IMR-90 (cell line): ENCODE data around the gene NMS. TPM values are rescaled to one million over a fixed set of nuclear protein-coding genes. Genes with fewer than 3 reads are reported as not detected.

ENCODE experiments used
- ATAC-seq: fragments of 200-7000 bp; cut with Tn5 transposase; 2 replicates; pipeline ENCODE4 v1.9.1; 2020; ENCODE audit warnings: low read depth, mild to moderate bottlenecking, moderate library complexity
- BruUV-seq: library from RNA; stranded (reverse); fragments of 400-500 nt; replicated peaks from 2 replicates; lab custom pipeline; 2021; lab: Mats Ljungman, UMichigan
- CTCF ChIA-PET: fragments of 300-600 bp; formaldehyde crosslinking; extraction: SDS; loops from one replicate; lab custom pipeline; 2021; ENCODE audit warnings: antibody characterized with exemption; lab: Yijun Ruan, JAX
- POLR2A ChIA-PET: fragments of 300-600 bp; sonication (Branson Sonifier 250); formaldehyde crosslinking; loops from one replicate; lab custom pipeline; 2022; ENCODE audit warnings: antibody characterized with exemption; ENCODE audit not compliant: unreplicated experiment; lab: Charles Lee
- DNase-seq: peaks from one replicate; pipeline ENCODE4 v3.0.0; 2013
- H2AFZ ChIP-seq: replicated peaks from 2 replicates; pipeline ENCODE3; 2013; ENCODE audit warnings: low read length, mild to moderate bottlenecking; ENCODE audit not compliant: poor library complexity
- H2AK5ac ChIP-seq: 2 replicates; pipeline ENCODE4 v1.6.1; 2013; ENCODE audit warnings: low read depth, low read length, inconsistent platforms
- H2AK9ac ChIP-seq: replicated peaks from 2 replicates; pipeline ENCODE3; 2013; ENCODE audit warnings: mild to moderate bottlenecking, low read depth, low read length, moderate library complexity; ENCODE audit not compliant: poor library complexity
- H2BK120ac ChIP-seq: 2 replicates; pipeline ENCODE4 v1.6.1; 2013; ENCODE audit warnings: low read depth, low read length, inconsistent platforms
- H2BK15ac ChIP-seq: 3 replicates; pipeline ENCODE4 v1.6.1; 2013; ENCODE audit warnings: low read depth, low read length, inconsistent platforms
- H2BK20ac ChIP-seq: 2 replicates; pipeline ENCODE4 v1.6.1; 2013; ENCODE audit warnings: low read depth, mild to moderate bottlenecking, inconsistent platforms, low read length, moderate library complexity
- H2BK5ac ChIP-seq: 2 replicates; pipeline ENCODE4 v1.6.1; 2013; ENCODE audit warnings: mild to moderate bottlenecking, low read depth, low read length, inconsistent platforms; ENCODE audit not compliant: poor library complexity, severe bottlenecking
- H3K14ac ChIP-seq: replicated peaks from 2 replicates; pipeline ENCODE4 v1.6.1; 2013; ENCODE audit warnings: low read depth, low read length, inconsistent platforms
- H3K18ac ChIP-seq: 2 replicates; pipeline ENCODE4 v1.6.1; 2013; ENCODE audit warnings: low read depth, low read length, control low read depth
- H3K23ac ChIP-seq: 2 replicates; pipeline ENCODE4 v1.6.1; 2013; ENCODE audit warnings: low read depth, low read length, inconsistent platforms
- H3K27ac ChIP-seq: 2 replicates; pipeline ENCODE4 v1.5.1; 2013; ENCODE audit warnings: mild to moderate bottlenecking, control low read depth, low read length; ENCODE audit not compliant: insufficient read depth
- H3K27me3 ChIP-seq: 2 replicates; pipeline ENCODE4 v1.6.1; 2013; ENCODE audit warnings: low read length; ENCODE audit not compliant: control insufficient read depth, insufficient read depth
- H3K36me3 ChIP-seq: 2 replicates; pipeline ENCODE4 v1.6.1; 2013; ENCODE audit warnings: low read length, mixed read lengths; ENCODE audit not compliant: control insufficient read depth, insufficient read depth
- H3K4ac ChIP-seq: 2 replicates; pipeline ENCODE4 v1.6.1; 2013; ENCODE audit warnings: low read depth, low read length, inconsistent platforms
- H3K4me1 ChIP-seq: 2 replicates; pipeline ENCODE4 v1.6.1; 2013; ENCODE audit warnings: low read length, mixed read lengths; ENCODE audit not compliant: control insufficient read depth, insufficient read depth
- H3K4me2 ChIP-seq: 2 replicates; pipeline ENCODE4 v1.6.1; 2013; ENCODE audit warnings: low read depth, mild to moderate bottlenecking, control low read depth, low read length, moderate library complexity
- H3K4me3 ChIP-seq: 2 replicates; pipeline ENCODE4 v1.5.1; 2013; ENCODE audit warnings: low read depth, mild to moderate bottlenecking, control low read depth, low read length, moderate library complexity; ENCODE audit not compliant: insufficient read depth
- H3K56ac ChIP-seq: 2 replicates; pipeline ENCODE4 v1.6.1; 2013; ENCODE audit warnings: low read length, inconsistent platforms; ENCODE audit not compliant: insufficient read depth; ENCODE audit errors: extremely low read depth
- H3K79me1 ChIP-seq, 2 experiments: 2 replicates each; pipeline ENCODE4 v1.6.1; 2013; ENCODE audit warnings: low read length in 2 of 2, inconsistent platforms in 1 of 2, low read depth in 1 of 2
- H3K9ac ChIP-seq: 2 replicates; pipeline ENCODE4 v1.6.1; 2013; ENCODE audit warnings: low read depth, low read length, control low read depth
- H3K9me1 ChIP-seq: 2 replicates; pipeline ENCODE4 v1.6.1; 2013; ENCODE audit warnings: low read length, inconsistent platforms; ENCODE audit not compliant: insufficient read depth
- H3K9me3 ChIP-seq: 2 replicates; pipeline ENCODE4 v1.6.1; 2013; ENCODE audit warnings: low read length; ENCODE audit not compliant: control insufficient read depth, insufficient read depth
- H4K20me1 ChIP-seq: 2 replicates; pipeline ENCODE4 v1.6.1; 2013; ENCODE audit warnings: low read length, inconsistent platforms; ENCODE audit not compliant: insufficient read depth
- H4K5ac ChIP-seq: 2 replicates; pipeline ENCODE4 v1.6.1; 2013; ENCODE audit warnings: mild to moderate bottlenecking, low read depth, low read length, control low read depth
- H4K8ac ChIP-seq, 2 experiments: 2 replicates each; pipeline ENCODE4 v1.6.1; 2013; ENCODE audit warnings: low read depth in 2 of 2, low read length in 2 of 2, control low read depth in 1 of 2, inconsistent platforms in 1 of 2
- H4K91ac ChIP-seq: 2 replicates; pipeline ENCODE4 v1.6.1; 2013; ENCODE audit warnings: low read depth, low read length, inconsistent platforms; ENCODE audit not compliant: insufficient read depth
- BHLHE40 ChIP-seq: fragments of 150-350 bp; IDR thresholded peaks from 2 replicates; pipeline ENCODE4 v1.6.1; 2016; ENCODE audit warnings: mild to moderate bottlenecking, low read depth, low read length
- CEBPB ChIP-seq: IDR thresholded peaks from 2 replicates; pipeline ENCODE4 v1.6.1; 2012; ENCODE audit warnings: low read depth, low read length, improper control_type of control experiment
- CHD1 ChIP-seq: IDR thresholded peaks from 2 replicates; pipeline ENCODE4 v1.6.1; 2012; ENCODE audit warnings: low read depth, low read length, improper control_type of control experiment
- ELK1 ChIP-seq: fragments of 150-350 bp; IDR thresholded peaks from 2 replicates; pipeline ENCODE4 v1.6.1; 2016; ENCODE audit warnings: low read depth, mild to moderate bottlenecking, low read length, moderate library complexity, borderline replicate concordance
- FOS ChIP-seq: fragments of 150-350 bp; IDR thresholded peaks from 2 replicates; pipeline ENCODE4 v1.6.1; 2016; ENCODE audit warnings: low read depth, low read length
- MAZ ChIP-seq: IDR thresholded peaks from 2 replicates; pipeline ENCODE4 v1.6.1; 2012; ENCODE audit warnings: low read depth, mild to moderate bottlenecking, low read length, improper control_type of control experiment, moderate library complexity, borderline replicate concordance
- MXI1 ChIP-seq: IDR thresholded peaks from 2 replicates; pipeline ENCODE4 v1.6.1; 2012; ENCODE audit warnings: low read depth, mild to moderate bottlenecking, low read length, moderate library complexity, borderline replicate concordance
- RAD21 ChIP-seq: IDR thresholded peaks from 2 replicates; pipeline ENCODE4 v1.6.1; 2012; ENCODE audit warnings: low read length, improper control_type of control experiment
- RCOR1 ChIP-seq: IDR thresholded peaks from 2 replicates; pipeline ENCODE4 v1.6.1; 2012; ENCODE audit warnings: mild to moderate bottlenecking, low read length, improper control_type of control experiment; ENCODE audit not compliant: insufficient replicate concordance
- SMC3 ChIP-seq: fragments of 150-350 bp; IDR thresholded peaks from 2 replicates; pipeline ENCODE4 v1.6.1; 2016; ENCODE audit warnings: low read depth, mild to moderate bottlenecking, antibody characterized with exemption, low read length, moderate library complexity
- WGBS, 2 experiments: methylation state at CpG; one replicate each; pipeline versions ENCODE4 v1.1.5 to v1.1.7; 2013; ENCODE audit warnings: missing lambda C conversion rate in 2 of 2; ENCODE audit not compliant: insufficient read length in 1 of 2; ENCODE audit errors: extremely low coverage in 2 of 2; 5-methylcytosine and 5-hydroxymethylcytosine counted together
- dilution Hi-C: fragments of 300-500 bp; cut with HindIII; formaldehyde crosslinking; loops from one replicate; pipeline ENCODE4 v1.14.3; 2018; ENCODE audit warnings: low sequenced_read_pairs; ENCODE audit not compliant: unreplicated experiment
- in situ Hi-C: fragments of 300-500 bp; cut with MboI; formaldehyde crosslinking; loops from 3 replicates; pipeline ENCODE4 v1.14.3; 2019; ENCODE audit warnings: low sequenced_read_pairs, inconsistent platforms, mixed read lengths
- intact Hi-C: fragments of 100-400 bp; cut with micrococcal nuclease; formaldehyde crosslinking; loops from 2 replicates; pipeline ENCODE4 v1.10.0; 2022
- polyA plus RNA-seq, 3 experiments: library from polyadenylated mRNA; depleted of rRNA; stranded (reverse); fragments of >200 nt; gene quantifications; 2 replicates each; pipeline ENCODE4 v1.2.3, GENCODE V29; 2012; ENCODE audit warnings: low replicate concordance in 1 of 3
- total RNA-seq: library from RNA; depleted of rRNA; stranded (reverse); fragments of >200 nt; gene quantifications from 2 replicates; pipeline ENCODE4 v1.2.3, GENCODE V29; 2012
- TF ChIP-seq, protein P1 (sequence below): fragments of 150-350 bp; IDR thresholded peaks from 2 replicates; pipeline ENCODE4 v1.6.1; 2017; ENCODE audit warnings: mild to moderate bottlenecking, antibody characterized with exemption, low read length, low read depth

NMS gene
- total and polyA plus RNA-seq, 2 of the 4 experiments (the other 2 are of a cell fraction) = not detected

- Histone ChIP-seq H4K8ac (no peak overlapping the region), H3K27me3 (peaks cover 10% of the 10 kb centered on the region)
- ATAC-seq = no peak
Observed at GRCh38 chr2:100437751-100438150, 32.5 kb upstream of the NMS start.

More at GRCh38 chr2:100437751-100438150, 32.5 kb upstream of the NMS start:
- no peak overlapping the region for H2AK9ac ChIP-seq
- H3K4ac ChIP-seq = no peak overlapping the region
- no peak overlapping the region for H2BK5ac ChIP-seq
- intact Hi-C loops (no loop called here), in situ Hi-C loops (no loop called here), dilution Hi-C loops (no loop called here)
- no peak overlapping the region for H3K18ac ChIP-seq
- no peaks in the 10 kb centered on the region for H3K36me3 ChIP-seq
- H4K91ac ChIP-seq = no peak overlapping the region
- no peak overlapping the region for H3K23ac ChIP-seq
- H3K4me2 ChIP-seq = no peak overlapping the region
- TF ChIP-seq BHLHE40 (no peak), MAZ (no peak), FOS (no peak), RCOR1 (no peak), MXI1 (no peak), ELK1 (no peak), RAD21 (no peak), CHD1 (no peak), CEBPB (no peak), SMC3 (no peak)
- TF ChIP-seq, protein P1, sequence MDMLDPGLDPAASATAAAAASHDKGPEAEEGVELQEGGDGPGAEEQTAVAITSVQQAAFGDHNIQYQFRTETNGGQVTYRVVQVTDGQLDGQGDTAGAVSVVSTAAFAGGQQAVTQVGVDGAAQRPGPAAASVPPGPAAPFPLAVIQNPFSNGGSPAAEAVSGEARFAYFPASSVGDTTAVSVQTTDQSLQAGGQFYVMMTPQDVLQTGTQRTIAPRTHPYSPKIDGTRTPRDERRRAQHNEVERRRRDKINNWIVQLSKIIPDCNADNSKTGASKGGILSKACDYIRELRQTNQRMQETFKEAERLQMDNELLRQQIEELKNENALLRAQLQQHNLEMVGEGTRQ = no peak
- no peaks in the 10 kb centered on the region for H4K20me1 ChIP-seq
- H3K79me1 ChIP-seq = no peaks in the 10 kb centered on the region
- no peak overlapping the region for H3K9ac ChIP-seq
- WGBS, 2 experiments = 100% methylated on average over 2 of the region's 8 CpGs; no CpG with 5 or more reads in 1 of the 2 experiments
- ChIA-PET CTCF (no interaction called here), POLR2A (no interaction called here)
- no peaks in the 10 kb centered on the region for H3K9me1 ChIP-seq
- H2BK120ac ChIP-seq = no peak overlapping the region
- no peaks in the 10 kb centered on the region for H3K4me1 ChIP-seq
- H2AK5ac ChIP-seq = no peak overlapping the region
- H3K56ac ChIP-seq = no peak overlapping the region
- H2BK15ac ChIP-seq = no peak overlapping the region
- H3K27ac ChIP-seq = no peak overlapping the region
- no peaks in the 10 kb centered on the region for H3K9me3 ChIP-seq
- H2BK20ac ChIP-seq = no peak overlapping the region
- DNase-seq = no peak
- no peak overlapping the region for H3K4me3 ChIP-seq
- no TSS peak for BruUV-seq
- no peak overlapping the region for H3K14ac ChIP-seq
- no peak overlapping the region for H2AFZ ChIP-seq
- no peak overlapping the region for H4K5ac ChIP-seq
